Measurements from ENCODE around the gene OVCA2. TPM values are rescaled to one million over a fixed set of nuclear protein-coding genes. Genes with fewer than 3 reads are reported as not detected.

The OVCA2 gene
- total RNA-seq, 1 experiment from 2014 or later = 24.6 TPM

GRCh38 chr17:2034157-2034556 is 7.7 kb upstream of the OVCA2 start:
- H3K27ac Mint-ChIP-seq = no peak overlapping the region
- no peak overlapping the region for H4K5ac ChIP-seq (ENCODE audit: insufficient read length, low read depth, low read length)
- H3K36me3 Mint-ChIP-seq (ENCODE audit: insufficient read depth in 1 of 3, low read depth in 3 of 3) = peaks cover 0 to 13% (median 11%) of the 10 kb centered on the region in 3 experiments; a peak in 6 of 7 replicates
- no peak overlapping the region for H4K8ac ChIP-seq (replicated peaks; ENCODE audit: insufficient read length, low read depth, low read length)
- H2BK120ac ChIP-seq (ENCODE audit: low read depth, low read length, poor library complexity, severe bottlenecking) = no peak overlapping the region
- no peak overlapping the region for H2BK20ac ChIP-seq (ENCODE audit: low read depth, low read length, poor library complexity, severe bottlenecking)
- H3T11ph ChIP-seq (ENCODE audit: low read length) = no peak overlapping the region
- no peak overlapping the region for H2BK12ac ChIP-seq (ENCODE audit: insufficient read length, low read depth, low read length)
- H3K4ac ChIP-seq (ENCODE audit: low read depth, low read length) = no peak overlapping the region
- H3K23me2 ChIP-seq (ENCODE audit: insufficient read length, low read depth, low read length, poor library complexity, severe bottlenecking) = peaks cover 3% of the 10 kb centered on the region
- no peak overlapping the region for H4K91ac ChIP-seq (ENCODE audit: insufficient read length, low read depth, low read length)
- peak; percentile 53 for DNase-seq
- H3K9ac ChIP-seq (ENCODE audit: extremely low read depth, insufficient read length, low read length) = no peak overlapping the region
- H3K27ac ChIP-seq (ENCODE audit: insufficient read length, low read depth, low read length) = no peak overlapping the region
- H3K18ac ChIP-seq (ENCODE audit: insufficient read length, low read depth, low read length) = no peak overlapping the region
- no peaks in the 10 kb centered on the region for H3K79me1 ChIP-seq (ENCODE audit: insufficient read depth, low read depth, low read length, poor library complexity, severe bottlenecking)
- no peak overlapping the region for H2BK15ac ChIP-seq (ENCODE audit: low read depth, low read length)
- no peak overlapping the region for H3K4me2 ChIP-seq (ENCODE audit: insufficient read depth, insufficient read length, low read length)
- H3K14ac ChIP-seq (ENCODE audit: insufficient read depth, low read length) = no peak overlapping the region
- no peaks in the 10 kb centered on the region; a peak in 1 of 5 replicates for H3K9me3 Mint-ChIP-seq
- no peak overlapping the region for H3K23ac ChIP-seq (ENCODE audit: insufficient read length, low read depth, low read length)
- H2AFZ ChIP-seq (ENCODE audit: low read length) = no peak overlapping the region
- peaks cover 7% of the 10 kb centered on the region for H3K27me3 Mint-ChIP-seq (ENCODE audit: low read depth)
- peak overlapping the region in 1 of 2 experiments; percentile 38; a peak in 1 of 5 replicates for H3K4me3 Mint-ChIP-seq
- no peaks in the 10 kb centered on the region for H3K9me3 ChIP-seq (ENCODE audit: control insufficient read depth, low read depth, low read length)
- H2BK5ac ChIP-seq (ENCODE audit: insufficient read length, low read length) = no peak overlapping the region
- no peak for TF ChIP-seq CTCF (conservative IDR thresholded peaks at IDR 0.05)
- no peak overlapping the region for H2AK5ac ChIP-seq (ENCODE audit: insufficient read length, low read length)
- no peak overlapping the region for H3K56ac ChIP-seq (ENCODE audit: insufficient read length, low read depth, low read length)
- H3K27me3 ChIP-seq (ENCODE audit: insufficient read depth, low read length) = peaks cover under 1% of the 10 kb centered on the region; the same call in 1 of the 2 replicates
- H3K4me1 ChIP-seq (ENCODE audit: insufficient read depth, low read length) = no peaks in the 10 kb centered on the region
- H4K20me1 ChIP-seq (ENCODE audit: control insufficient read depth, insufficient read depth, insufficient read length) = no peaks in the 10 kb centered on the region
- peaks cover 9 to 31% of the 10 kb centered on the region in 2 experiments for H3K4me1 Mint-ChIP-seq
- H3K79me2 ChIP-seq (ENCODE audit: insufficient read depth, low read length) = no peaks in the 10 kb centered on the region
- WGBS (ENCODE audit: extremely low coverage, insufficient read length, low lambda C conversion rate) = no CpG with 5 or more reads among the region's 7 CpGs

Measured in H9 (cell line).